Lower leg skin (tissue), 3 donors: ENCODE data around the gene GRK3.

Experiments
- CTCF ChIP-seq, 3 donors: fragments of 450-650 bp; IDR thresholded peaks; one replicate each; pipeline ENCODE4 v1.5.1; 2016; ENCODE audit warnings: antibody characterized with exemption in 3 of 3, mild to moderate bottlenecking in 3 of 3, moderate library complexity in 2 of 3
- POLR2A ChIP-seq, 2 donors: fragments of 450-650 bp; IDR thresholded peaks; one replicate each; pipeline ENCODE4 v1.6.1; 2016 to 2017; ENCODE audit warnings: antibody characterized with exemption in 2 of 2, mild to moderate bottlenecking in 1 of 2, moderate library complexity in 1 of 2

GRCh38 chr22:25637672-25638071 lies 73.2 kb downstream of the GRK3 start:
- TF ChIP-seq POLR2A (IDR thresholded peaks at IDR 0.05) (no peak), CTCF (IDR thresholded peaks at IDR 0.05) (no peak)
